ENCODE data around the gene DNAJB12. TPM values are rescaled to one million over a fixed set of nuclear protein-coding genes. Genes with fewer than 3 reads are reported as not detected.

DNAJB12 gene
- total and polyA plus RNA-seq, 10 of the 15 experiments (the other 5 are each of a cell fraction or from before 2014, with no cell fraction given) = 4.6 to 31.6 (median 18.8) TPM

GRCh38 chr10:72320676-72321247 lies 34.0 kb downstream of the DNAJB12 start (continued):
- TF ChIP-seq ZNF592 (IDR thresholded peaks at IDR 0.05) (0 out of 2 replicates have a peak, but pooled peaks have one; percentile 69), IRF3 (IDR thresholded peaks at IDR 0.05) (no peak), HCFC1 (IDR thresholded peaks at IDR 0.05; ENCODE audit: low read length) (peak; percentile 25; the same call in 1 of the 2 replicates), SPI1 (IDR thresholded peaks at IDR 0.05; ENCODE audit: borderline replicate concordance, insufficient read depth, low read depth, low read length) (peak; percentile 94), TAF1 (IDR thresholded peaks at IDR 0.05; ENCODE audit: borderline replicate concordance, low read depth, low read length) (peak; percentile 68), POLR2AphosphoS5 (IDR thresholded peaks at IDR 0.05; ENCODE audit: low read length) (peak; percentile 73), ZNF687 (IDR thresholded peaks at IDR 0.05) (peak; percentile 97), CEBPB (IDR thresholded peaks at IDR 0.05; ENCODE audit: borderline replicate concordance in 1 of 2, low read depth in 2 of 2, low read length in 2 of 2) (peak in 1 of 2 experiments; percentile 94; a peak in 2 of 4 replicates), SMAD1 (IDR thresholded peaks at IDR 0.05; ENCODE audit: low read depth, partially characterized antibody) (peak; percentile 45), E2F4 (IDR thresholded peaks at IDR 0.05; ENCODE audit: low read depth, low read length) (no peak), BRCA1 (IDR thresholded peaks at IDR 0.05; ENCODE audit: low read depth, low read length) (no peak)

All from GM12878 (cell line).